ENCODE data around the gene GPX6.
"Not testable (repeated sequence)": the region's sequence is repeated elsewhere in the genome, so short reads cannot be mapped to it uniquely, and the experiment has no call there.

Gene GPX6

DNA sequence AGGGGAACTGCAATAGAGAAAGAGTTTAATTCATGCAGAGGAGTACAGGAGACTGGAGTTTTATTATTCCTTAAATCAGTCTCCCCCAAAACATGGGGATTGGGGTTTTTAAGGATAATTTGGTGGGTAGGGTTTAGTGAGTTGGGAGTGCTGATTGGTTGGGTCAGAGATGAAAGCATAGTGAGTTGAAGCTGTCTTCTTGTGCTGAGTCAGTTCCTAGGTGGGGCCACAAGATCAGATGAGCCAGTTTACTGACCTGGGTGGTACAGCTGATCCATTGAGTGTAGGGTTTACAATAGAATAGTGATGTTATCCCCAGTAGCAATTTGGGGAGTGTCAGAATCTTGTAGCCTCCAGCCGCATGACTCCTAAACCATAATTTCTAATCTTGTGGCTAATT is 29.1 kb downstream of the GPX6 start:
- DNase-seq (ENCODE audit: low read depth in 1 of 2, low spot score in 1 of 2): no peak

DNA sequence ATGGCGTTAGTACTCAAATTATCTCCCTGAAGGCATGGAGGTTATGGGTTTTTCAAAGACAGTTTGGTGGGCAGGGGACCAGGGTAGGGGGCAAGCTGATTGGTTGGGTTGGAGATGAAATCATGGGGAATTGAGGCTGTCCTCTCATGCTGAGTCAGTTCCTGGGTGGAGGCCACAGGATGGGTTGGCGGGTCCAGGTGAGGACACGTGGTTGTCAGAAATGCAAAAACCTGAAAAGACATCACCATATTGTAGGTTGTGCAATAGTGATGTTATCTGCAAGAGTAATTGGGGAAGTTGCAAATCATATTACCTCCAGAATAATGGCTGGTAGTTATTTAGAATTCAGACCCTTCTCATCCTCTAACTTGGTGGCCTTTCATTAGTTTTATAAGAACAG is 30.1 kb downstream of the GPX6 start:
- no peak for DNase-seq (ENCODE audit: low read depth in 1 of 2, low spot score in 1 of 2)

DNA sequence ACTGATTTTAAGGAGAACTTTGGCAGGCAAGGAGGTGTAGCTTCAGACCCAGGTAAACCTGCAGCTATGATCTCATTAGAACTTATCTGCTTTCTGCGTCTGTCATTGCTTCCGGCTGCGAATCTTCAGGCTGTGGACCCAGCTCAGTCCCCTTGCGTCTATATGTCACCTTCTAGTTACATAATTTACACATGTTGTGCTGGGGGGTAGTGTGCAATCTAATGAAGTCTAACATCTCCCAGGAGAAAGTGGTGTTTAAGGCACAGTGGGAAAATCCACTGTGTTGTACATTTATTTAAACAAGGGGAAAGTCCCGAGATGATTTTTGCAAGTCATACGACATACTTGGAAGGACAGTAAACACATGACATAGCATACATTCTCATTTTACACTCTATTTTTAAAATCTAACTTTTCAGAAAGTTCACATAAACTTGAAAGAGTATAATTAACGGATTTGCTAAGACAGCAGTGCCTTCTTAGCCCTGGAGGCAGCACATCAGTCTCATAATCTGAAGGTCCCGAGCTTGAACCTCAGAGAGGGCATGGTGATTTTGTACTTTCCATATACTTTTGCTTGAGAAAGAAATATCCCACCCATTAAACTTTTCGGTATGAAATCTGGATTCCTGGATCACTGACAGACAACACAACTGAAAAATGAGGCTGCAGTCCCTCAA is 35.2 kb downstream of the GPX6 start:
- DNase-seq (ENCODE audit: low read depth in 1 of 2, low spot score in 1 of 2): no peak

DNA sequence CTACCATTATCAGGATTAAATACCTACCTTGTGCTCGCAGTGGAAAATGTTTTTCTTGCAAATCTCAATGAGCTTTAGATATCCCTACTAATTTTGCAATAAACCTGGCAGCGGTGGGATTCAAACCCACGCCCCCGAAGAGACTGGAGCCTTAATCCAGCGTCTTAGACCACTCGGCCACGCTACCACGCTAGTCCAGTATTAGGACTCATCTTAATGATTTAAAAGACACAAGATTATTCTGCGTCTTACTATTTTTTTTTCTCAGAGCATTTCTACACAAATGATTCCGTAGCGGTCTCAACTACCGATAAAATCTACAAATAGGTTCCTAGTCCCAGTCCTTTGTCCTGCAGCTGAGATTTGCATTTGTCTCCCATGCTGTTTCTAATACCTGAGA is 37.1 kb downstream of the GPX6 start:
- DNase-seq (ENCODE audit: low read depth in 1 of 2, low spot score in 1 of 2): no peak

DNA sequence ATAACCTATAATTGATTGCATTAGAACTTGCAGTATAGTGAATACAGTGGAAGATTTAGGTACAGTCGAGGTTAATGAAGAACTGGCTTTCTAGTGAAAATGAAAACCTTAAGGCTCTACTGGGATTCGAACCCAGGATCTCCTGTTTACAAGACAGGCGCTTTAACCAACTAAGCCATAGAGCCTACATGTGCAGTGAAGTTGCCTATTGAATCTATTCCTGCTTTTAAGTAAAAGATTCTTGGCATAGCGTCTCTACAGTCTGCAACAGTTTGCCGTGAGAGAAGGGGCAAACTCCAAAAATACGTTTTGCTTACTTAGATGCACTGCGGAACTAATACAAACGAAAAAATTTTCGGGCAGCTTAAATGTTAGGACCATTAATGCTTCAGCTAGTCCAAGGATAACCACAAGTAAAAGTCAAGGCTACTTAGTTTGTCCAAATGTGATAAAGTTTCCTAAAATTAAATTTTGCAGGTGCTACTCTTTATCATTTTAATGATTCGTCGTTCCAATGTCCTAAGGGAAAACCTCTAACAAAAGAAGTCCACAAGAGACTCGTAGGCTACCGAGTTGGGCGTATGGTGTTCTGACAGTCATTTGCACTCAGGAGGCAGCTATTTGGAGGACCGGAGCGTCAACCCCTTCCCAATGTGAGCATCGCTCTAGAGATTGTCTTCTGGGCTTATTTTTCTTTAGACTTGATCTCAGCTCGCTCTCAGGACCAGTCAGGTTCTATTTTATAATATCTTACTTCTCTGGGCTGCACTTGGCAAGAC is 41.0 kb downstream of the GPX6 start:
- peak in 1 of 2 donors; percentile 41 for DNase-seq (ENCODE audit: low read depth in 1 of 2, low spot score in 1 of 2)

DNA sequence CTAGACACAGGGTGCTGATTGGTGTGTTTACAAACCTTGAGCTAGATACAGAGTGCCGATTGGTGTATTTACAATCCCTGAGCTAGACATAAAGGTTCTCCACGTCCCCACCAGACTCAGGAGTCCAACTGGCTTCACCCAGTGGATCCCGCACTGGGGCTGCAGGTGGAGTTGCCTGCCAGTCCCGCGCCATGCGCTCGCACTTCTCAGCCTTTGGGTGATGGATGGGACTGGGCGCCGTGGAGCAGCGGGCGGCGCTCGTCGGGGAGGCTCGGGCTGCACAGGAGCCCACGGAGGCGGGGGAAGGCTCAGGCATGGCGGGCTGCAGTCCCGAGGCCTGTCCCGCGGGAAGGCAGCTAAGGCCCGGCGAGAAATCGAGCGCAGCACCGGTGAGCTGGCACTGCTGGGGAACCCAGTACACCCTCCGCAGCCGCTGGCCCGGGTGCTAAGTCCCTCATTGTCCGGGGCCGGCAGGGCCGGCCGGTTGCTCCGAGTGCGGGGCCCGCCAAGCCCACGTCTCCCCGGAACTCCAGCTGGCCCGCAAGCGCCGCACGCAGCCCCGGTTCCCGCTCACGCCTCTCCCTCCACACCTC is 46.3 kb downstream of the GPX6 start:
- DNase-seq (ENCODE audit: low read depth in 1 of 2, low spot score in 1 of 2): not testable (repeated sequence)

DNA sequence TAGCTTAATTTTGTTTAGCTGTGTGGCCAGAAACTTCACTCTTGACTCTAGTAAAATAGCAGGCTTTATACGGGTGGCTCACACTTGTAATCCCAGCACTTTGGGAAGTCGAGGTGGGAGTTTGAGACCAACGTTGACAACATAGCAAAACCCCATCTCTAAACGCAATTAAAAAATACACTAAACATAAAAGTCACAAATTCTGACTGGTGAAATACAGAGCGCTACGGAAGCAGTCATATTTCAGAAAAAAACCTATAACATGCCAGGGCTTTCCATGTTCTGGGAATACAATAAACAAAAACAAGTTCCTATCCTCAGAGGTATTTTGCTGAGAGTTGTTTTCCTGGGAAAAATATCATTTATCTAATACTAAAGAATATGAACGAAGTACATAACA is 47.5 kb downstream of the GPX6 start:
- DNase-seq (ENCODE audit: low read depth in 1 of 2, low spot score in 1 of 2): no peak

DNA sequence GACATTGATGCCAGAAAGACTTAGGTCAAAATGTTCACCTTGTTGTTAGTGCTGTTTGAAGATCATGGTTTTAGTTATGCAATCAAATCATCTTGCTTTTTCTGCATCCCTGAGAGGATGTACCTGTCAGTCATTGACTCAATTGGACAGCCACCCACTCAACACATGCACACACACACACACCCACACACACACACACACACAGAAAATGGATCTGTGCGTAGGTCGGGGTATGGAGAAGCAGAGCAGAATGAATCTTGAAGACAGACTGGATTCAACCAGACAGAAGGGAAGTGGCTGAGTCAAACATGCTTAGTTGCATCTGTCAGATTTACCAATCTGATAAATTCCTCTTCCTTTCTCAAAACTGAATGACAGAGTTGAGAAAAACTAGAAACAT is 53.2 kb downstream of the GPX6 start:
- no peak for DNase-seq (ENCODE audit: low read depth in 1 of 2, low spot score in 1 of 2)

DNA sequence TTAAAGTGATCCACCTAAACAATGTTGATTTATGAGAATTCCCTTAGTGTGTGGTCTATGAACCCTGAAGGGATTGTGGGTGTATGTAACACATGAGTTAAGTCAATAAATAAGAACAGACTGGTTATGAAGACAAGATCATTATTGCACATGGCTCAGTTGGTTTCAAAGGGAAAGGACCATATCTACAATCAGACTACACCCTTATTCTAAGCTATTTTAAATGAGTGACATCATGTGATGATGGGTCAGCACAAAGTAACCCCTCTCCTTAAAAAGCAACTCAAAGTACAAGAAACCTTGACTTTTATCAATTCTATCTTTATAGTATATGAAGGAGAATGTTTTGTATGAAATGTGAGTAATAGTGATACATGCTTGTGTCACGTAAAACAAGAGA is 57.0 kb downstream of the GPX6 start:
- no peak for DNase-seq (ENCODE audit: low read depth in 1 of 2, low spot score in 1 of 2)

All from activated CD4-positive, alpha-beta T cell treated with anti-CD3 and anti-CD28 coated beads, Interleukin-2, amount 50 U/mL, for 24 hours (primary cell).